HUES6 (cell line): Measurements from ENCODE around the gene TRAF3.

ENCODE experiments used
- H3K27ac ChIP-seq: 2 replicates; pipeline ENCODE4 v1.7.0; 2013; ENCODE audit warnings: low read depth, mild to moderate bottlenecking, low read length, inconsistent platforms
- H3K27me3 ChIP-seq: 2 replicates; pipeline ENCODE4 v1.6.1; 2013; ENCODE audit warnings: low read length; ENCODE audit not compliant: control insufficient read depth, insufficient read depth
- H3K36me3 ChIP-seq: 2 replicates; pipeline ENCODE4 v1.6.1; 2013; ENCODE audit warnings: low read length; ENCODE audit not compliant: control insufficient read depth, insufficient read depth
- H3K4me1 ChIP-seq: 2 replicates; pipeline ENCODE4 v1.6.1; 2013; ENCODE audit warnings: low read length; ENCODE audit not compliant: control insufficient read depth, insufficient read depth
- H3K4me3 ChIP-seq: 2 replicates; pipeline ENCODE4 v1.5.1; 2013; ENCODE audit warnings: low read depth, low read length
- H3K9ac ChIP-seq: one replicate; pipeline ENCODE4 v1.6.1; 2013; ENCODE audit warnings: mild to moderate bottlenecking, low read length
- H3K9me3 ChIP-seq: 2 replicates; pipeline ENCODE4 v1.6.1; 2013; ENCODE audit warnings: low read depth, low read length; ENCODE audit not compliant: control insufficient read depth, insufficient read depth

TRAF3 gene

GRCh38 chr14:102955636-102956408, 178.6 kb downstream of the TRAF3 start:
- H3K27me3 ChIP-seq: no peaks in the 10 kb centered on the region
- no peak overlapping the region for H3K9ac ChIP-seq
- no peak overlapping the region for H3K4me3 ChIP-seq
- H3K9me3 ChIP-seq: no peaks in the 10 kb centered on the region
- no peaks in the 10 kb centered on the region for H3K4me1 ChIP-seq
- no peak overlapping the region for H3K27ac ChIP-seq
- peaks cover 89% of the 10 kb centered on the region for H3K36me3 ChIP-seq

DNA sequence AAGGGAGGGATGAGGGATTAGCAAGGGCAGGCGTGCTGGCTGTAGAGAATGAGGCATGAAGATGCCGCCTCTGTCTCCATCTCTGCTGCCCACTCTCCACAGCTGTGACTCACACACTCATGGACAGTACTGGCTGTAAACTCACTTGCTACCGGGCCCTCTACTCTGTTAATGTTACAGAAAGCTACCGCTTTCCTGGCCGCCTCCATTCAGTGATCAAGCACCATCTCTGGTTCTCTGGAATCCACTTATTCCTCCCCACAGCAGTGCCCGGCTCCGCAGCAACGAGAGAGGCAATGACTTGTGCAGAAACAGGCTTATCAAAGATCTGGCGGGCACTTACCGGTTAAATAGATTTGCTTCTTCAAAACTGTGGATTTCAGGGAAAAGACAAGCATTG, 180.0 kb downstream of the TRAF3 start:
- Histone ChIP-seq H3K27ac (no peak overlapping the region), H3K36me3 (peaks cover 88% of the 10 kb centered on the region), H3K9ac (no peak overlapping the region), H3K4me1 (no peaks in the 10 kb centered on the region), H3K27me3 (no peaks in the 10 kb centered on the region), H3K4me3 (no peak overlapping the region), H3K9me3 (no peaks in the 10 kb centered on the region)

GRCh38 chr14:102958461-102958860, 181.2 kb downstream of the TRAF3 start:
- H3K27me3 ChIP-seq: no peaks in the 10 kb centered on the region
- no peak overlapping the region for H3K9ac ChIP-seq
- no peak overlapping the region for H3K27ac ChIP-seq
- H3K9me3 ChIP-seq: no peaks in the 10 kb centered on the region
- no peaks in the 10 kb centered on the region for H3K4me1 ChIP-seq
- H3K4me3 ChIP-seq: no peak overlapping the region
- peaks cover 88% of the 10 kb centered on the region for H3K36me3 ChIP-seq
